DMS79 treated with DMSO at 0.1 percent for 48 hours (cell line): ENCODE data around the gene GRM7.
A peak's percentile ranks its signal among the peaks of the same experiment; 100 is the strongest.

ENCODE experiments used
- DNase-seq: peaks from one replicate; lab custom pipeline; 2025; lab: John Stamatoyannopoulos, UW

The GRM7 gene

GRCh38 chr3:7657214-7658112, 796.5 kb downstream of the GRM7 start:
- DNase-seq = no peak

GRCh38 chr3:7658294-7658693, 797.4 kb downstream of the GRM7 start:
- DNase-seq = no peak

GRCh38 chr3:7659079-7659478, 798.2 kb downstream of the GRM7 start:
- no peak for DNase-seq

GRCh38 chr3:7663771-7664170, 802.9 kb downstream of the GRM7 start:
- no peak for DNase-seq

- no peak for DNase-seq
These were observed 806.9 kb downstream of the GRM7 start for GRCh38 chr3:7667774-7668173.

- no peak for DNase-seq
These were observed 808.7 kb downstream of the GRM7 start for GRCh38 chr3:7669641-7670040.

GRCh38 chr3:7678521-7678920, 817.6 kb downstream of the GRM7 start:
- no peak for DNase-seq

- no peak for DNase-seq
These were observed 821.9 kb downstream of the GRM7 start for GRCh38 chr3:7682822-7683229.

GRCh38 chr3:7683426-7683825, 822.5 kb downstream of the GRM7 start:
- no peak for DNase-seq

GRCh38 chr3:7684182-7684715, 823.3 kb downstream of the GRM7 start:
- DNase-seq = no peak

GRCh38 chr3:7687428-7688147, 826.7 kb downstream of the GRM7 start:
- no peak for DNase-seq

GRCh38 chr3:7692866-7693265, 832.0 kb downstream of the GRM7 start:
- DNase-seq = no peak

GRCh38 chr3:7693976-7694375, 833.1 kb downstream of the GRM7 start:
- DNase-seq = no peak

- peak; percentile 38 for DNase-seq
These were observed 834.1 kb downstream of the GRM7 start for GRCh38 chr3:7695049-7695448.

GRCh38 chr3:7696320-7696719, 835.4 kb downstream of the GRM7 start:
- no peak for DNase-seq

GRCh38 chr3:7697548-7697947, 836.6 kb downstream of the GRM7 start:
- no peak for DNase-seq

GRCh38 chr3:7700539-7700938, 839.6 kb downstream of the GRM7 start:
- peak; percentile 33 for DNase-seq

- DNase-seq = peak; percentile 54
These were observed 840.1 kb downstream of the GRM7 start for GRCh38 chr3:7700977-7701376.

GRCh38 chr3:7707187-7707586, 846.3 kb downstream of the GRM7 start:
- DNase-seq = peak; percentile 35

- no peak for DNase-seq
These were observed 848.6 kb downstream of the GRM7 start for GRCh38 chr3:7709376-7710082.

GRCh38 chr3:7710284-7710683, 849.4 kb downstream of the GRM7 start:
- DNase-seq = no peak

GRCh38 chr3:7713724-7714123, 852.8 kb downstream of the GRM7 start:
- no peak for DNase-seq
